GM23338 (cell line): ENCODE results near the gene OXCT1. TPM values are rescaled to one million over a fixed set of nuclear protein-coding genes. Genes with fewer than 3 reads are reported as not detected.

Experiments
- ATAC-seq: fragments of 200-7000 bp; cut with Tn5 transposase; 3 replicates; pipeline ENCODE4 v1.9.1; 2020
- DNase-seq: peaks from one replicate; pipeline ENCODE4 v3.0.0-alpha.2; 2015; ENCODE audit warnings: low spot score
- H2AFZ ChIP-seq: fragments of 200-600 bp; sonication (generic); 2 replicates; pipeline ENCODE4 v1.8.0; 2016; ENCODE audit warnings: antibody characterized with exemption, mild to moderate bottlenecking, moderate library complexity
- H3F3A ChIP-seq: fragments of 200-600 bp; sonication (generic); replicated peaks from 2 replicates; pipeline ENCODE4 v1.8.0; 2017; ENCODE audit warnings: antibody characterized with exemption, mixed run types, low read depth
- H3K27ac ChIP-seq: fragments of 200-600 bp; sonication (generic); 2 replicates; pipeline ENCODE4 v1.6.1; 2016; ENCODE audit warnings: low read depth
- H3K27me3 ChIP-seq: fragments of 200-600 bp; sonication (generic); 2 replicates; pipeline ENCODE4 v1.8.0; 2016; ENCODE audit warnings: mild to moderate bottlenecking, mixed run types, moderate library complexity; ENCODE audit not compliant: insufficient read depth
- H3K36me3 ChIP-seq: fragments of 200-600 bp; sonication (generic); 2 replicates; pipeline ENCODE4 v1.8.0; 2016; ENCODE audit warnings: mild to moderate bottlenecking; ENCODE audit not compliant: insufficient read depth
- H3K4me1 ChIP-seq: fragments of 200-600 bp; sonication (generic); 2 replicates; pipeline ENCODE4 v1.8.0; 2016; ENCODE audit warnings: mild to moderate bottlenecking, moderate library complexity; ENCODE audit not compliant: insufficient read depth
- H3K4me2 ChIP-seq: fragments of 200-600 bp; sonication (generic); 2 replicates; pipeline ENCODE4 v1.7.1; 2017; ENCODE audit warnings: mixed run types
- H3K4me3 ChIP-seq: fragments of 200-600 bp; sonication (generic); 2 replicates; pipeline ENCODE4 v1.6.1; 2016; ENCODE audit warnings: mixed run types
- H3K79me2 ChIP-seq: fragments of 200-600 bp; sonication (generic); replicated peaks from 2 replicates; pipeline ENCODE4 v1.8.0; 2017; ENCODE audit warnings: mild to moderate bottlenecking; ENCODE audit not compliant: insufficient read depth
- H3K9me2 ChIP-seq: fragments of 200-600 bp; sonication (generic); 2 replicates; pipeline ENCODE4 v1.8.0; 2017; ENCODE audit not compliant: insufficient read depth
- H4K20me1 ChIP-seq: fragments of 200-600 bp; sonication (generic); replicated peaks from 2 replicates; pipeline ENCODE4 v1.8.0; 2017; ENCODE audit warnings: mild to moderate bottlenecking; ENCODE audit not compliant: insufficient read depth
- H3K27ac Mint-ChIP-seq: 2 replicates; pipeline ENCODE4 v1.8.0; 2020; ENCODE audit warnings: inconsistent platforms, mild to moderate bottlenecking, moderate library complexity, mixed read lengths
- H3K27me3 Mint-ChIP-seq: 3 replicates; pipeline ENCODE4 v1.8.0; 2022; ENCODE audit warnings: low read depth, mild to moderate bottlenecking, moderate library complexity, mixed read lengths, inconsistent platforms; ENCODE audit not compliant: insufficient read depth, poor library complexity
- H3K36me3 Mint-ChIP-seq: 3 replicates; pipeline ENCODE4 v1.8.0; 2021; ENCODE audit warnings: low read depth, mild to moderate bottlenecking, inconsistent platforms, moderate library complexity, mixed read lengths
- H3K4me1 Mint-ChIP-seq: 3 replicates; pipeline ENCODE4 v1.8.0; 2020; ENCODE audit warnings: mild to moderate bottlenecking, inconsistent platforms, mixed read lengths
- H3K4me3 Mint-ChIP-seq: 3 replicates; pipeline ENCODE4 v1.8.0; 2021; ENCODE audit warnings: moderate library complexity, mild to moderate bottlenecking, inconsistent platforms, mixed read lengths
- H3K9me3 Mint-ChIP-seq: 3 replicates; pipeline ENCODE4 v1.8.0; 2020; ENCODE audit warnings: moderate library complexity, mild to moderate bottlenecking, inconsistent platforms, mixed read lengths
- CREB1 ChIP-seq: fragments of 250-450 bp; sonication (Bioruptor Pico); IDR thresholded peaks from 2 replicates; pipeline ENCODE4 v1.5.0; 2020; ENCODE audit warnings: low read depth, mild to moderate bottlenecking, moderate library complexity
- CTCF ChIP-seq, 2 experiments: fragments of 200-600 bp in 1 of 2; sonication (generic) in 1 of 2; conservative IDR thresholded peaks; 2 replicates each; pipeline versions ENCODE4 v1.5.1 to v1.6.1; 2016 to 2017; ENCODE audit warnings: antibody characterized with exemption in 2 of 2, low read depth in 2 of 2, mild to moderate bottlenecking in 2 of 2, moderate library complexity in 1 of 2
- ETS1 ChIP-seq: IDR thresholded peaks from 2 replicates; pipeline ENCODE4 v1.6.1; 2016; ENCODE audit warnings: antibody characterized with exemption
- EZH2phosphoT487 ChIP-seq: fragments of 200-600 bp; sonication (generic); IDR thresholded peaks from one replicate; pipeline ENCODE4 v1.8.1; 2018; ENCODE audit warnings: antibody characterized with exemption; ENCODE audit not compliant: unreplicated experiment
- JUNB ChIP-seq: IDR thresholded peaks from one replicate; pipeline ENCODE4 v1.6.1; 2016; ENCODE audit warnings: antibody characterized with exemption; ENCODE audit not compliant: unreplicated experiment
- POLR2AphosphoS5 ChIP-seq: IDR thresholded peaks from 2 replicates; pipeline ENCODE4 v1.6.1; 2016; ENCODE audit warnings: antibody characterized with exemption, low read depth
- REST ChIP-seq: IDR thresholded peaks from one replicate; pipeline ENCODE4 v1.6.1; 2018; ENCODE audit warnings: antibody characterized with exemption; ENCODE audit not compliant: unreplicated experiment
- STAT1 ChIP-seq: IDR thresholded peaks from one replicate; pipeline ENCODE4 v1.6.1; 2016; ENCODE audit warnings: antibody characterized with exemption; ENCODE audit not compliant: unreplicated experiment
- ZNF114 ChIP-seq: fragments of 250-450 bp; sonication (Bioruptor Pico); IDR thresholded peaks from 2 replicates; pipeline ENCODE4 v1.5.0; 2020; ENCODE audit warnings: mild to moderate bottlenecking, moderate library complexity
- ZNF331 ChIP-seq: fragments of 250-450 bp; sonication (Bioruptor Pico); IDR thresholded peaks from 2 replicates; pipeline ENCODE4 v1.5.0; 2020; ENCODE audit warnings: low read depth, mild to moderate bottlenecking, moderate library complexity
- ZNF462 ChIP-seq: fragments of 250-450 bp; sonication (Bioruptor Pico); IDR thresholded peaks from 2 replicates; pipeline ENCODE4 v1.5.0; 2020; ENCODE audit warnings: mild to moderate bottlenecking, moderate library complexity
- polyA plus RNA-seq: library from polyadenylated mRNA; unstranded; fragments of >200 nt; fragmentation: Nextera tagmentation; extraction: Ambion mirVana; gene quantifications from 2 replicates; pipeline ENCODE4 v1.2.1, GENCODE V29; 2016
- total RNA-seq: library from RNA; depleted of rRNA; stranded (reverse); fragments of >200 nt; shearing (Covaris generic); gene quantifications from 2 replicates; pipeline ENCODE4 v1.2.3, GENCODE V29; 2014

Gene OXCT1
- total and polyA plus RNA-seq, 2 experiments from 2014 or later, result 11.6 to 37.0 TPM

- H3K4me2 ChIP-seq, result no peak overlapping the region
- no peaks in the 10 kb centered on the region for H3K4me1 ChIP-seq
- H3K27ac ChIP-seq, result no peak overlapping the region
- Mint-ChIP-seq H3K27ac (no peak overlapping the region), H3K36me3 (peaks cover 14% of the 10 kb centered on the region), H3K9me3 (no peaks in the 10 kb centered on the region), H3K4me3 (no peak overlapping the region), H3K27me3 (no peaks in the 10 kb centered on the region), H3K4me1 (no peaks in the 10 kb centered on the region)
- no peaks in the 10 kb centered on the region for H3K9me2 ChIP-seq
- no peak for TF ChIP-seq ZNF114
- no peak for TF ChIP-seq JUNB
- TF ChIP-seq EZH2phosphoT487, result no peak
- TF ChIP-seq REST, result no peak
- TF ChIP-seq STAT1, result no peak
- no peak for TF ChIP-seq ETS1
- TF ChIP-seq POLR2AphosphoS5, result no peak
- TF ChIP-seq CREB1 (CRISPR knock-in tag), result no peak
- TF ChIP-seq CTCF (conservative IDR thresholded peaks at IDR 0.05; ENCODE audit: low read depth in 2 of 2), result no peak
- no peak for TF ChIP-seq ZNF331 (CRISPR knock-in tag)
- no peak for TF ChIP-seq ZNF462 (CRISPR knock-in tag)
- no peak overlapping the region for H2AFZ ChIP-seq
- no peaks in the 10 kb centered on the region for H3K79me2 ChIP-seq
- no peaks in the 10 kb centered on the region for H3F3A ChIP-seq
- no peak for DNase-seq
- ATAC-seq, result no peak
- H3K4me3 ChIP-seq, result no peak overlapping the region
- no peaks in the 10 kb centered on the region for H4K20me1 ChIP-seq
- no peaks in the 10 kb centered on the region for H3K27me3 ChIP-seq
- no peaks in the 10 kb centered on the region for H3K36me3 ChIP-seq
Measured at GRCh38 chr5:41736641-41737040, 133.6 kb downstream of the OXCT1 start.
